ENCODE measurements around the gene CSF1. TPM values are rescaled to one million over a fixed set of nuclear protein-coding genes. Genes with fewer than 3 reads are reported as not detected.
"Not testable (repeated sequence)": the region's sequence is repeated elsewhere in the genome, so short reads cannot be mapped to it uniquely, and the experiment has no call there.

CSF1 gene, protein sequence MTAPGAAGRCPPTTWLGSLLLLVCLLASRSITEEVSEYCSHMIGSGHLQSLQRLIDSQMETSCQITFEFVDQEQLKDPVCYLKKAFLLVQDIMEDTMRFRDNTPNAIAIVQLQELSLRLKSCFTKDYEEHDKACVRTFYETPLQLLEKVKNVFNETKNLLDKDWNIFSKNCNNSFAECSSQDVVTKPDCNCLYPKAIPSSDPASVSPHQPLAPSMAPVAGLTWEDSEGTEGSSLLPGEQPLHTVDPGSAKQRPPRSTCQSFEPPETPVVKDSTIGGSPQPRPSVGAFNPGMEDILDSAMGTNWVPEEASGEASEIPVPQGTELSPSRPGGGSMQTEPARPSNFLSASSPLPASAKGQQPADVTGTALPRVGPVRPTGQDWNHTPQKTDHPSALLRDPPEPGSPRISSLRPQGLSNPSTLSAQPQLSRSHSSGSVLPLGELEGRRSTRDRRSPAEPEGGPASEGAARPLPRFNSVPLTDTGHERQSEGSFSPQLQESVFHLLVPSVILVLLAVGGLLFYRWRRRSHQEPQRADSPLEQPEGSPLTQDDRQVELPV
- total RNA-seq: 184 TPM

GRCh38 chr1:109910123-109910962, at the start of gene CSF1:
CSF1 (plus strand) TSS chr1:109910849; CDS start chr1:109911024, 175 bp downstream.
- peak; percentile 86 for DNase-seq (ENCODE audit: low spot score)

DNA sequence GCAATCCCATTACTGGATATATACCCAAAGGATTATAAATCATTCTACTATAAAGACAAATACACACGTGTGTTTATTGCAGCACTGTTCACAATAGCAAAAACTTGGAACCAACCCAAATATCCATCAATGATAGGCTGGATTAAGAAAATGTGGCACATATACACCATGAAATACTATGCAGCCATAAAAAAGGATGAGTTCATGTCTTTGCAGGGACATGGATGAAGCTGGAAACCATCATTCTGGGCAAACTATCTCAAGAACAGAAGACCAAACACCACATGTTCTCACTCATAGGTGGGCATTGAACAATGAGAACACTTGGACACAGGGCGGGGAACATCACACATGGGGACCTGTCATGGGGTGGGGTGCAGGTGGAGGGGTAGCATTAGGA, 49.0 kb upstream of the CSF1 start:
- not testable (repeated sequence) for DNase-seq (ENCODE audit: low spot score)

GRCh38 chr1:109863667-109864046, 47.0 kb upstream of the CSF1 start:
- no peak for DNase-seq (ENCODE audit: low spot score)

DNA sequence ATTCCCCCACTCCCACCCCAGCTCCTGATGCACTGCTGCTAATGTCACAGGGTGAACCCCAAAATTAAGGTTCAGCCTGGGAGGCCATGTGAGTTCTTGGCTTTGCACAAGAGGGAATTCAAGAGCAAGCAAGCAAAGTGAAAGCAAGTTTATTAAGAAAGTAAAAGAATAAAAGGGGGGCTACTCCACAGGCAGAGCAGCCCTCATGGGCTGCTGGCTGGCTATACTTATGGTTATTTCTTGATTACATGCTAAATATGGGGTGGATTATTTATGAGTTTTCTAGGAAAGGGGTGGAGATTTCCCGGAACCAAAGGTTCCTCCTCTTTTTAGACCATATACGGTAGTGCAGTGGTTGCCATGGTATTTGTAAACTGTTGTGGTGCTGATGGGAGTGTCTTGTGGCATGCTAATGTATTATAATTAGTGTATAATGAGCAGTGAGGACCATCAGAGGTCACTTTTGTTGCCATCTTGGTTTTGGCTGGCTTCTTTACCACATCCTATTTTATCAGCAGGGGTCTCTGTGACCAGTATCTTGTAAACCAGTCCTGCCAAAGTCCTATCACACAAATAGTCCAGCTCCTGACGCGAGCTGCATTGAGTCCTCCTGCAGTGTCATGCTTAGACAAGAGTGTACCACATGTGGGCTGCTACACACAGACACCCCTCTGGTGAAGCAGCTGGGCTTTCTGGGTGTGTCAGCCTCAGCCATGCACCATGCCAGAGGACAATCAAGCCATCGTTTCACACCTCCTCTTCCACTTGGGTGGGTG, 46.4 kb upstream of the CSF1 start:
- DNase-seq (ENCODE audit: low spot score): no peak

DNA sequence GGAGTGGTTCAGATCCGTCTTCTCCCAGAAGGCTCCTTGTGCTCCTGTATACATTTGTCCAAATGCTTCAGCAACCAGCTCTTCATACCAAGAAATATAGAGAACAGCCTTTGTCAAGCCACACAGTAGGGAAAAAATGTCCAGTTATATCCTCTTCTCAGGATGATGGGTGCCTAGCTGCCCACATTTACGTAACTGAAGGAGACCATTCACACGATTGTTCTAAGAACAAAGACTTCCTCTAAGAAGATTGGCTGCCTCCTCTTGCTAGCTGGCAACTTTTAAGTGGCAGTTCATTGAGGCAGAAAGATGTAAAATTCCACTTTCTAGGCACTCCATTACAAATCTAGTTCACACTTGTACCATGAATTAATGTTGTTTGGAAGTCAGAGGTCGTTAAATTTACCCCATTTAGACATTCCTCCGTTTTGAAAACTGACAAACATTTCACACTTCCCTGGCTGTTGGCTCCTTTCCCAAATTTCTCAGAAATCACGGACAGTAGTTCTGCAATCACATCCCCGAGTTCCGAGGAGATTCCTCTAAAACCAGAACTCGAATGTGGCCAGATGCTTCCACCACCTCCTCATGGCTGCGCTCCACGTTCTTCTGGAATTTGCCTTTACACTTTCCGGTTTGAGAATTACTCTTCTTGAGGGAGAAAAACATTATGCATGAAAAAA, 45.6 kb upstream of the CSF1 start:
- DNase-seq (ENCODE audit: low spot score): peak; percentile 46

- DNase-seq (ENCODE audit: low spot score): no peak
Observed at GRCh38 chr1:109866071-109866470, 44.6 kb upstream of the CSF1 start.

GRCh38 chr1:109873278-109874175, 37.1 kb upstream of the CSF1 start:
- no peak for DNase-seq (ENCODE audit: low spot score)

GRCh38 chr1:109874445-109874844, 36.2 kb upstream of the CSF1 start:
- no peak for DNase-seq (ENCODE audit: low spot score)

- DNase-seq (ENCODE audit: low spot score): no peak
Observed at GRCh38 chr1:109875874-109876273, 34.8 kb upstream of the CSF1 start.

DNA sequence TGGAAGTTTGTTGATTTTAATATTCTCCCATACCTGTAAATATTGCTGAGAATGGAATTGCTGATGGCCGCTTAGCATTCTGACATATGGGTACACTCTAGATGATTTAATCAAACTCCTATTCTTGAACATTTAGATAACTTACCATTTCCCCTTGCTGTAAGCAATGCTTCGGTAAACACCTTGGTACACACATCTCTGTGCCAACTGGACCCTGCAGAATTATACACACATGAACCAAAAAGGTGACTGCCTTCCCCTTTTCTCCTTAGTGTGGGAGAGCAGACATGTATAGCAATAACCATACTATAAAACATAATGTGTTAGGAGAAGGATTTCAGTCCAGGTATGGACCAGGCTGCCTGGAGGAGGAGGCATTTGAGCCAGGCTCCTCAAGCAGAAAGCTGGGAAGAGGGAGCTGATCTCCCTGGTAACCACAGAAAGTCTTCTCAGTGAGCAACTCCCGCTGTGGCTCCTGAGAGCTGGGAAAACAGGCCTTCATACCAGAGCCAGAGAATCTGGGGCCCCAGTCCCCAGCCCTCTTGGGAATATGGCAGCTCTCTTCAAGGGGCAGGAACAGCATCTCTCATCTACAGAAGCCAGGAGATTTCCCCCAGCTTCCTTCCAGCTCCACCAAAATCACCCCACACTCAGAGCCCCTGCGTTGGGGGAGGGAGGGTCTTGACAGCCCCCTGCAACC, 33.9 kb upstream of the CSF1 start:
- no peak for DNase-seq (ENCODE audit: low spot score)

GRCh38 chr1:109877317-109877771, 33.3 kb upstream of the CSF1 start:
- peak; percentile 51 for DNase-seq (ENCODE audit: low spot score)

DNA sequence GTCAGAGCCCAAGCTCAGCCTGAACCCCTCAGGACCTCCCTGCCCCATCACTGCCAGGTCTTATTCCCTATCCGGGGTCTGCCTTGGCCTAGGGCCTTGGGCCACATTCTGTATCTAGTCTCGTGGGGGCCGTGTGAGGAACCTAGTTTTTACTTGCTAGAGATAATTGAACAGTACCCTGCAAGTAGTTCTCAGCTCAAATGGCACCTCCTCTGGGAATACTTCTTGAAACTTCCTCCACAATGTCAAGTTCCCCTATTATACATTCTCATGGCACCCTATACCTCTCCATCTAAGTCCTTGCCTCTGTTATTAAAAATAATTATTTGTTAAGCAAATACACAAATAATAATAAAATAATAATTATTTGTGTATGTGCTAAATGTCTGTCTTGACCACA, 32.9 kb upstream of the CSF1 start:
- DNase-seq (ENCODE audit: low spot score): no peak

DNA sequence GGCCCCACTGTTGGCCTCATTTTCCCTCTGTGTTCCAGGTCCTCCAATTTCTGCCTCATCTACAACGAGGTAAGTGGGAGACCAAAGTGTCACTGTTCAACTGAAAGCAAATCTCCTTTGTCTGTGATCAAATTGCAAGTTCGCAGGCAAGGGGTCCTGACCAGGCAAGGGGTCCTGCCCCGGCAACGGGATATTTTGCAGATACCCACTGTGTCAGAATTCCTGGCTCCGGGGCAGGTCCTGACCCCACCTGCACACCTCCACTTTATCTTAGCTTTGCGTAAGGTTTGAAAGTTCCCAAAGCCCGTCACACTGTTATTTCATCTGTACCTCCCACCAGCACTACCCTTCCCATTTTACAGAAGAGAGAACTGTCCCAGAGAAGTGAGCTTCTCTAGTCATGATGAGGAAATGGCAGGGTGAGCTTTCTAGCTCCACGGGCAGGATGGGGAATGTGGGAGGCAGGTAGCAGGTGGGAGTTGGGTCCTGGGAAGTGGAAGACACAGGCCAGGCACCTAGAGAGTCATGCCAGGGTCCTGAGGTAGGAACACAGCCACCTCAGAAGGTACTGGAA, 32.0 kb upstream of the CSF1 start:
- DNase-seq (ENCODE audit: low spot score): no peak

- DNase-seq (ENCODE audit: low spot score): not testable (repeated sequence)
Observed at GRCh38 chr1:109879371-109879770, 31.3 kb upstream of the CSF1 start.

DNA sequence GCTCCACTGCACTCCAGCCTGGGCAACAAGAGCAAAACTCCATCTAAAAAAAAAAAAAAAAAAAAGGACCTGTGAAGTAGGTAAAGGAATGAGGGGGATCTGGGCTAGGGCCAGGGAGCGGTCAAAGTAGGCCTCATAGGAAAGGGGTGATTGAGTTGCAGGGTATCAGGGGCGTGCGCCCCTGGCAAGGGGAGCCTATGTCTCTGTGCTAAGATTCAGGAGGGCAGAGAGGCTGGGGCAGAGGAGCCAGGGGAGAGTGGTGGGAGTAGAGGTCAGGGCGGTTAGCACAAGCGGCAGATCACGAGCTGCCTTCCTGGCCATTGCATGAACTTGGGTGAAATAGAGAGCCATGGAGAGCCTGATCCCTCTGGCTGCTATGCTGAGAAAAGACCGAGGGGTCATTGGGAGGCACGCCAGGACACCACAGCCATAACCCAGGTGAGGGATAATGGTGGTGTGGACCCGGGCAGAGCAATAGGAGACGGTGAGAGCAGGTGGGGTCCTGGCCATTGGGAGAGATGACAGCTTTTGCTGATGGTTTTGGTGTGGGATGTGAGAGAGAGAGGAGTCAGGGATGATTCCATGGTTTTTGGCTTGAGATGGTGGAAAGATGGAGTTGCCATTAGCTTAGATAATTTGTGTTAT, 30.6 kb upstream of the CSF1 start:
- DNase-seq (ENCODE audit: low spot score): no peak

DNA sequence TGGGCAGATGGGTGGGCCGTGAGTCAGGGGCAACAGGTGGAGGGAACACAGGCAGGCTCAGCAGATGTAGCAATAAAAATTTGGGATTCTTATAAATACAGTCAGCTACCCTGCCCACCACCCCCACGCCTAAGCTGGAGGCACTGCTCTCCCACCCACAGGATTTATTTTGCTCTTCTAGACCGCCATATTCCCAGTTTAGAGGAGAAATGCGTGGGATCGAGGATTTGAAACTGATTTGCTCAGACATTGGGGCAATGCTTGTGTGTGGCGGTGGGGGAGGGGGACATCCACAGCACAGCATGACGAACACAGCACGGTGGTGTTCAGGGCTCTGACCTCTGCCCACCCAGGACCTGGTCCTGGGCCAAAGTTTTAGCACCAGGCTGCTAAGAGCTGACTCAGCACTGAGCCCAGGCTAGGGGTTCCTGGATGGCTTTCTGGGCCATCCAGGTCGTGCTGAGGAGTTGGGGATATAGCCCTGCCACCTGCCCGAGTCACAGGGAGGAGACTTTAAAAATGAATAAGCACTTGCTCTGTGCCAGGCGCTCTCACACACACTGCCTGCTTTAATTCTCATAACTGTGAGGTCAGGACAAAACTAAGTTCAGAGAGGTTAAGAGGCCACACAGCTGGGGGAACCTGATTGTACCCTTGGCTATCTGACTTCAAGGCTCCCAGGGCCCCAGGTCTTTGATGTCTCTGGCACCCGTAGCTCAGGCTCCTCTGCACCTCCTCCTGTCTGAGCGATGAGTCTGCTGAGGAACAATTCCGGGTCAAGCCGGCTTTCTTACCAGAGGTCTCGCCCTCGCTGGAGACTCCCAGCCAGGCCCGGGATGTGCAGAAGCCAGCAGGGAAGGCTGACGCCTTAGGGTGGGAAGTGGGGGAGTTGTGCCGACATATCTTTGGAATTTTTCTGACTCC, 29.4 kb upstream of the CSF1 start:
- no peak for DNase-seq (ENCODE audit: low spot score)

- DNase-seq (ENCODE audit: low spot score): no peak
Observed at GRCh38 chr1:109881906-109882287, 28.8 kb upstream of the CSF1 start.

Data from mucosa of gallbladder (tissue), 1 donor.